ENCODE measurements around the gene OCEL1.

OCEL1 gene

GRCh38 chr19:17242431-17243208 lies 16.6 kb downstream of the OCEL1 start:
- DNase-seq = no peak

- DNase-seq = no peak
These were observed 17.3 kb downstream of the OCEL1 start for GRCh38 chr19:17243211-17243829.

GRCh38 chr19:17243830-17244617 lies 18.0 kb downstream of the OCEL1 start:
- DNase-seq = no peak

DNA sequence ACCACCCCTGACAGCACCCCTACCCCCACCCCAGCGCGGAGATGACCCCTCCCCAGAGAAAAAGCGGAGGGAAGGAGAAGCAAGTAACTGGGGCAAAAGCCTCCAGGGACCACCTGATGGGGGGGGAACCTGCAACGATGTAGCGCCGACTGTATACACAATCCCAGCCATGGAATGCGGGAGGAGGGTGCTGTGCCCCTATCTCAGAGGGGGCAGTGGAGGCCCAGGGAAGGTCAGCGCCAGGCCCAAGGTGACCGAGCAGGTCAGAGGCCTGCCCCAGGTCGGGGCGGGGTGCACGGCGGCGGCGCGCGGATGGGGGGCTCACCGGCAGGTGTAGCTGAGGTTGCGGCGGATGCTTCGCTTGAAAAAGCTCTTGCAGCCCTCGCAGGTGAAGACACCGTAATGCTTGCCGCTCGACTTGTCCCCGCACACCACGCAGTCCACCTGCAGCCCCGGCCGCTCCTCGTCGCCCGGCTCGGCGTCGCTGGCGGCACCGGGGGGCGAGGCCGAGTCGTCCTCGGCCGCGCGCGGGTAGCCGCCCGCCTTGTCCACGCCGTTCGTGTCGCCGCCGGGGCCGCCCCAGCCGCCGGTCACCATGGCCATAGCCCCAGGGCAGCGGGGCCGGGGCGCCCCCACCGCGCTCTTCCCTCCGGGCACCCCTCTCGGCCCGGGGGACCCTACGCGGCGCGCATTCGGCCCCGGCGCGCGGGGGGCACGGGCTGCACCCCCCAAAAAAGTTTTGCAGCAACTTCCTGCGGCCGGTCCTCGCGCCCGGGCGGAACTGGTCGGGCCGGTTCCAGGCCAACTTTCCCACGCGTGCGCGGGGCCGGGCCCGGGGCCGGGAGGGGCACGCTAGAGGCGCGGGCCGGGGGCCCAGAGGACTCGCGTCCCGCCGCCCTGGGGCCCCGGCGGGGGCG lies 18.9 kb downstream of the OCEL1 start:
- DNase-seq = no peak

DNA sequence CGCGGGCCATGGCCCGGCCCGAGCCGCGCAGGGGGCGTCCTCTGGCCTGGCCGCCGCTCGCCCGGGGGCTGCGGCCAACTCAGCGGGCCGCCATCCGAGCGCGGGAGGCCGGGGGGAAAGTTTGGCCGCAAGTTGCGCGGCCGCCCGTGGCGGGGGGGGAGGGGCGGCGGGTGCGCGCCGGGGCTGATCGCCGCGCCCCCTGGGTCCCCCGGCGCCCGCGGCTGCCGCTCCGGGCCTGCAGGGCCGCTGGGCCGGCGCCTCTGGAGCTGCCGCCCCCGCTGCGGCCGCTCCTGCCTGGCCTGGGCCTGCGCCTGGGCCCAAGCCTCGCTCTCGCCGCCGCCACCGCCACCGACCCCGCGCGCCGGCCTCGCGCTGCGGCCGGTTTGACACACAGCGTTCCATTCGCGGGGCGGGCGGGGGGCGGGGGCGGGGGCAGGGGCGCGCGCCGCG lies 19.5 kb downstream of the OCEL1 start, which contains the start of gene NR2F6:
NR2F6 (minus strand) TSS at position 385 of the 450 bp plus-strand sequence. CDS start 699 bp downstream, outside the sequence.
- DNase-seq = no peak

DNA sequence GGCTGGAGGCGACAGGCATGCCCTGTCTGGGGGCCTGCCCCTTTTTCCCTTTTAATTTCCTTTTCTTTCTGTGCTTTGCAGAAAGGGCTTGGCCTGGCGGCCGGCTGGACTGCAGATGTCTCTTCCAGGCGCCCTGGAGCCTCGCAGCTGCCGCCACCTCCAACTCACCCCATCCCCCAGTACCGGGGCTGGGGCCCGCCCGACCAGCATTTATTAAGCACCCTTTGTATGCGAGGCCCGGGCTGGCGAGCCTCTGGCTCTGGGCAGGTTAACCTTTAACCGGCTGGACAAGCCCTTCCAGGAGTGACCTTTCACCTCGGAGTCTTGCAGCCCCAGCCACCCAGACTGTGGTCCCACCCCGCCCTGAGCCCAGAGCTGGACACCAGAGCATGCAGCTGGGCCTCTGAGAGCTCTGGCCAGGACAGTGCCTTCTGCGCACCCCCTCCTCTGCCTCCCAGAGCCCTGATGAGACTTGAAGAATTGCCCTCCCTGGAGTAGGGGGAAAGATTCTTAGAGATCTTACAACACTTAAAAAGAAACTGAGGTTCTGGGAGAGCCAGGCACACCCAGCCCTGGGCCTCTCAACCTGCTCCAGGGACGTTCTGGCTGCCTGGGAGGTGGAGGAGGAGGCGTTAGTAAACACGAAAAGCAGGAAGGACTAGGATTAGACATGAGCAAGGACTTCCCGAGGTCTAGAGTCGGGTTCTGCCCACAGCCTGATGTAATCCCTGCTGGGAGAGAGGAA lies 20.8 kb downstream of the OCEL1 start:
- DNase-seq = no peak

- DNase-seq = no peak
These were observed 22.2 kb downstream of the OCEL1 start for GRCh38 chr19:17248011-17248776.

- DNase-seq = no peak
These were observed 24.0 kb downstream of the OCEL1 start for GRCh38 chr19:17249887-17250548.

- no peak for DNase-seq
These were observed 28.6 kb downstream of the OCEL1 start for GRCh38 chr19:17254636-17255035.

- no peak for DNase-seq
These were observed 29.2 kb downstream of the OCEL1 start for GRCh38 chr19:17255150-17255621.

DNA sequence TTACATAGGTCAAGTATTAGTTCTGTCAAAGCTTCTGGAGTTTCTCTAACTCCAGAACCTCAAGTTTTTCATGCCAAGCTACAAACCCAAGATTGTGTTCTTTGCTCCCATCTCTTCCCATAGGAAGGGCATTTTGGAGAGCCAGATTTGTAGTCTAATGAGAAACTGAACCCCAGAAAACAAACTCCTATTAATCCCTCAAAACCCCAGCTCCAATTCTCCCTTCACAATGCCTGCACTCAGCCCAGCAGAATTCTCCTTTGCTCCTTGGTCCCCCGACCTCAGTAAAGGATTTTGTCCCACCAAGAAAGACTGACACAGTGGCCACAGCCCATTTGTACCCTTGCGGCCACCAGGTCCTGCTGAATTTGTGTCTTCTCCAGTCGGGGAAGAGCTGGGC lies 30.1 kb downstream of the OCEL1 start:
- no peak for DNase-seq

- DNase-seq = no peak
These were observed 33.2 kb downstream of the OCEL1 start for GRCh38 chr19:17259118-17259780.

DNA sequence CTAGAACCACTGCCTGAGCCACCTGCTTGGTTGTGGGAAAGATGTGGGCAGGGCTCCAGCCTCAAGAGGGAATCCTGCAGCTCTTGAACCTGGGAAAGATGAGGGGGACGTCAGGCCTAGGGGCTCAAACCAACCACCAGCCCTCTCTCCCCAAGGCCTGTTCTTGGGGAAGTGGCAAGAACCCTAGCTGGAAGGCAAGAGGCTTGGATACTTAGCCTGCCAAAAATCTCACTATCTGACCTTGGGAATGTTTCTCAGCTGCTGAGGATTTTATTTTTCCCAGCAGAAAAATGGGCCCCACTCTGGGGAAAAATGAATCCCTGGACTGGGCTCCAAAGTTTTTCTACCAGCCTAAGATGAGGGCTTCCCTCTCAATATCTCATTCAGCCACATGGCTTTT lies 33.9 kb downstream of the OCEL1 start:
- no peak for DNase-seq

- peak; percentile 88 for DNase-seq
These were observed 34.9 kb downstream of the OCEL1 start for GRCh38 chr19:17260842-17261325.

- DNase-seq = no peak
These were observed 36.5 kb downstream of the OCEL1 start for GRCh38 chr19:17262557-17262956.

GRCh38 chr19:17263712-17264640 lies 38.0 kb downstream of the OCEL1 start:
- no peak for DNase-seq

DNA sequence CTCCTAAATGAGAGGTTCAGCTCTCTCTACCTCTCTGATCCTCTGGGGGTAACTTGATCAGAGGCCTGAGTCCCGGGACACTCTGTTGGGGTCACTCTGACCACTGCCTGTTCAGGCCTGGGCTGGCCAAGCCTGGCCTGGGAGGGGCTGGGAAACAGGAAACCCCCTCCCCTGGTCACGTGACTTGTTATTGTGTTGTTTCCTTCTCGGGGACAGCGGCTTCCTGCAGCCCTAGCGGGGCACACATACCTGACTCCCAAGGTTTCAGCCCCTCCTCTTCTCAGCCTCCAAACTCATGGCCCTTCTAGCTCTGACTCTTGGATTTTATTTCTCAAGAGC lies 38.6 kb downstream of the OCEL1 start, which contains the start of gene USHBP1:
USHBP1 (minus strand) TSS at position 105 of the 339 bp plus-strand sequence. CDS start 446 bp downstream, outside the sequence.
- DNase-seq = no peak

- DNase-seq = no peak
These were observed 40.0 kb downstream of the OCEL1 start for GRCh38 chr19:17266026-17266425.
